ENCODE results near the gene CHN2. TPM values are rescaled to one million over a fixed set of nuclear protein-coding genes. Genes with fewer than 3 reads are reported as not detected.

Gene CHN2
- polyA plus RNA-seq, 2 of the 4 experiments (the other 2 are of a cell fraction): 0.06 TPM; not detected in 1

- no peak for TF ChIP-seq KDM1A (IDR thresholded peaks at IDR 0.05; ENCODE audit: low read depth)
- no peak for TF ChIP-seq RCOR1 (IDR thresholded peaks at IDR 0.05; ENCODE audit: low read depth, low read length)
- no peak for TF ChIP-seq MAX (IDR thresholded peaks at IDR 0.05)
- TF ChIP-seq MAFK (IDR thresholded peaks at IDR 0.05; ENCODE audit: partially characterized antibody): no peak
- TF ChIP-seq EHF (CRISPR knock-in tag; IDR thresholded peaks at IDR 0.05): no peak
- no peak for TF ChIP-seq E2F6 (IDR thresholded peaks at IDR 0.05; ENCODE audit: borderline replicate concordance, low read depth)
- TF ChIP-seq ZSCAN20 (CRISPR knock-in tag; IDR thresholded peaks at IDR 0.05): no peak
These were observed 306.1 kb downstream of the CHN2 start (continued) for GRCh38 chr7:29500719-29501118.

GRCh38 chr7:29502133-29502532, 307.6 kb downstream of the CHN2 start:
- Histone ChIP-seq H3K27ac (no peak overlapping the region), H3K4me1 (no peaks in the 10 kb centered on the region), H3K4me3 (no peak overlapping the region), H3K4me2 (no peak overlapping the region), H3K9me3 (no peaks in the 10 kb centered on the region)
- FAIRE-seq (no peak), DNase-seq (ENCODE audit: low read depth in 1 of 2, low spot score in 1 of 2) (no peak), ATAC-seq (no peak)
- ChIA-PET POLR2A (no interaction called here), CTCF (interaction anchor here (0.8 to 1.5 kb wide), 3 partner anchors 17 to 26 kb away, joined by 3 to 4 read pairs (median 3); no protein-coding TSS in a partner anchor)
- TF ChIP-seq JUNB (IDR thresholded peaks at IDR 0.05) (no peak), ZFP36 (IDR thresholded peaks at IDR 0.05; ENCODE audit: borderline replicate concordance, partially characterized antibody) (no peak), HOXB5 (CRISPR knock-in tag; IDR thresholded peaks at IDR 0.05) (no peak), KDM1A (IDR thresholded peaks at IDR 0.05; ENCODE audit: low read depth) (no peak), NPAS2 (CRISPR knock-in tag; IDR thresholded peaks at IDR 0.05; ENCODE audit: borderline replicate concordance) (no peak), CBX8 (IDR thresholded peaks at IDR 0.05) (no peak), MAZ (IDR thresholded peaks at IDR 0.05; ENCODE audit: borderline replicate concordance, low read depth, low read length) (no peak), CBX2 (IDR thresholded peaks at IDR 0.05; ENCODE audit: borderline replicate concordance, low read depth) (no peak), HOXA7 (CRISPR knock-in tag; IDR thresholded peaks at IDR 0.05) (no peak)
- 48% methylated on average over 2 of the region's 2 CpGs for whole genome bisulfite sequencing (ENCODE audit: missing lambda C conversion rate)

GRCh38 chr7:29505931-29506330, 311.4 kb downstream of the CHN2 start:
- Histone ChIP-seq H3K9me3 (no peaks in the 10 kb centered on the region), H3K4me2 (no peak overlapping the region), H3K4me1 (no peaks in the 10 kb centered on the region), H3K4me3 (no peak overlapping the region), H3K27ac (no peak overlapping the region)
- DNase-seq (ENCODE audit: low read depth in 1 of 2, low spot score in 1 of 2): no peak
- no peak for FAIRE-seq
- no peak for TF ChIP-seq RNF2 (IDR thresholded peaks at IDR 0.05; ENCODE audit: borderline replicate concordance, low read depth)
- no peak for TF ChIP-seq HOXB5 (CRISPR knock-in tag; IDR thresholded peaks at IDR 0.05)
- TF ChIP-seq PBX3 (IDR thresholded peaks at IDR 0.05): no peak
- no peak for TF ChIP-seq CHD4 (IDR thresholded peaks at IDR 0.05; ENCODE audit: borderline replicate concordance)
- TF ChIP-seq ATOH8 (CRISPR knock-in tag; IDR thresholded peaks at IDR 0.05; ENCODE audit: low read depth): no peak
- TF ChIP-seq ELK1 (IDR thresholded peaks at IDR 0.05; ENCODE audit: low read depth, low read length): no peak
- no peak for TF ChIP-seq BCL3 (IDR thresholded peaks at IDR 0.05)
- TF ChIP-seq ZNF302 (CRISPR knock-in tag; IDR thresholded peaks at IDR 0.05): no peak
- no peak for TF ChIP-seq NFE2L2 (conservative IDR thresholded peaks at IDR 0.05; ENCODE audit: low read length)
- 71% methylated on average over 4 of the region's 4 CpGs for WGBS (ENCODE audit: missing lambda C conversion rate)
- POLR2A ChIA-PET: no interaction called here
- ATAC-seq: no peak
- CTCF ChIA-PET: no interaction called here

Data from A549 (cell line).